Measurements from ENCODE around the gene AURKA. TPM values are rescaled to one million over a fixed set of nuclear protein-coding genes. Genes with fewer than 3 reads are reported as not detected.
A peak's percentile ranks its signal among the peaks of the same experiment; 100 is the strongest.

The AURKA gene
- total RNA-seq, 1 experiment from 2014 or later = 115 TPM

GRCh38 chr20:56359212-56360132 is 32.5 kb downstream of the AURKA start:
- ATAC-seq (peak; percentile 74), DNase-seq (ENCODE audit: low read depth, low spot score) (no peak)
- peak overlapping the region; percentile 52; the same call in 1 of the 2 replicates for H3K27ac ChIP-seq (ENCODE audit: low read length)
- H3K36me3 ChIP-seq (ENCODE audit: control insufficient read depth, insufficient read depth, low read length) = no peaks in the 10 kb centered on the region
- H3K9me3 ChIP-seq (ENCODE audit: control insufficient read depth, insufficient read depth, low read depth, low read length) = no peaks in the 10 kb centered on the region
- POLR2A ChIA-PET = interaction anchor here (0.6 to 0.7 kb wide), 5 partner anchors 27 to 1003 kb away, joined by 4 to 14 read pairs (median 5); no protein-coding TSS in a partner anchor
- no TSS peak for BruUV-seq (replicated peaks)
- TF ChIP-seq POLR2AphosphoS5 (IDR thresholded peaks at IDR 0.05; ENCODE audit: low read depth, low read length) = no peak
- CTCF ChIA-PET = interaction anchor here (0.7 kb wide), 1 partner anchor 725 kb away, joined by 10 read pairs; no protein-coding TSS in a partner anchor
- in situ Hi-C loops (cut with HindIII; ENCODE audit: low pct_unique_long_range_greater_than_20kb, low sequenced_read_pairs) (no loop called here), intact Hi-C loops (cut with micrococcal nuclease; ENCODE audit: unreplicated experiment) (no loop called here)
- H3K4me3 ChIP-seq (ENCODE audit: low read depth in 2 of 2, low read length in 2 of 2) = peak overlapping the region; percentile 65 to 72
- peaks cover 3% of the 10 kb centered on the region for H3K27me3 ChIP-seq (ENCODE audit: control insufficient read depth, insufficient read depth, low read length)
- H3K4me1 ChIP-seq (ENCODE audit: control insufficient read depth, insufficient read depth, low read length) = peaks cover 3% of the 10 kb centered on the region

GRCh38 chr20:56358600-56359211 is 33.3 kb downstream of the AURKA start, which contains the start of gene FAM210B:
Gene FAM210B (plus strand): TSS chr20:56358974. CDS start chr20:56359006, 32 bp downstream.
- CTCF ChIA-PET = interaction anchor here (0.6 to 0.7 kb wide), 2 partner anchors 724 to 986 kb away, joined by 4 to 10 read pairs; no protein-coding TSS in a partner anchor
- POLR2A ChIA-PET = interaction anchor here (0.6 to 0.7 kb wide), 6 partner anchors 28 to 1004 kb away, joined by 3 to 14 read pairs (median 4); no protein-coding TSS in a partner anchor
- Histone ChIP-seq H3K4me3 (ENCODE audit: low read depth in 2 of 2, low read length in 2 of 2) (peak within 1 kb of the TSS; percentile 72), H3K27me3 (ENCODE audit: control insufficient read depth, insufficient read depth, low read length) (peaks cover 3% of the 10 kb centered on the region), H3K4me1 (ENCODE audit: control insufficient read depth, insufficient read depth, low read length) (peaks cover 3% of the 10 kb centered on the region), H3K27ac (ENCODE audit: low read length) (peak within 1 kb of the TSS; percentile 52; the same call in 1 of the 2 replicates), H3K36me3 (ENCODE audit: control insufficient read depth, insufficient read depth, low read length) (no peaks in the 10 kb centered on the region), H3K9me3 (ENCODE audit: control insufficient read depth, insufficient read depth, low read depth, low read length) (no peaks in the 10 kb centered on the region)
- intact Hi-C loops (cut with micrococcal nuclease; ENCODE audit: unreplicated experiment) (no loop called here), in situ Hi-C loops (cut with HindIII; ENCODE audit: low pct_unique_long_range_greater_than_20kb, low sequenced_read_pairs) (no loop called here)
- BruUV-seq (replicated peaks) = no TSS peak
- ATAC-seq (peak; percentile 99), DNase-seq (ENCODE audit: low read depth, low spot score) (peak; percentile 33)
- TF ChIP-seq POLR2AphosphoS5 (IDR thresholded peaks at IDR 0.05; ENCODE audit: low read depth, low read length) (no peak), CTCF (IDR thresholded peaks at IDR 0.05) (no peak), REST (IDR thresholded peaks at IDR 0.05; ENCODE audit: insufficient read depth in 1 of 2, low read depth in 2 of 2, low read length in 1 of 2) (no peak), SIN3A (IDR thresholded peaks at IDR 0.05; ENCODE audit: borderline replicate concordance, insufficient read depth, low read depth, low read length) (no peak; the same call in 1 of the 2 replicates), TCF7L2 (IDR thresholded peaks at IDR 0.05; ENCODE audit: low read depth, low read length) (no peak)

Data from Panc1 (cell line).